HCT116 (cell line): Measurements from ENCODE around the gene VAMP1.

ENCODE experiments used
- ATF3 ChIP-seq: IDR thresholded peaks from 2 replicates; pipeline ENCODE4 v1.6.1; 2012
- CTCF ChIP-seq, 3 experiments: fragments of 200-600 bp in 1 of 3; sonication (generic) in 1 of 3; IDR thresholded peaks in 2 of 3; conservative IDR thresholded peaks in 1 of 3; 2 replicates each; pipeline ENCODE4 v1.5.1; 2012 to 2017; ENCODE audit warnings: low read depth in 2 of 3, low read length in 2 of 3, antibody characterized with exemption in 1 of 3, borderline replicate concordance in 1 of 3, control low read depth in 1 of 3, mild to moderate bottlenecking in 1 of 3, mixed read lengths in 1 of 3, mixed run types in 1 of 3, moderate library complexity in 1 of 3; ENCODE audit not compliant: insufficient read depth in 1 of 3
- MAX ChIP-seq: IDR thresholded peaks from 2 replicates; pipeline ENCODE4 v1.6.1; 2012
- RAD21 ChIP-seq: IDR thresholded peaks from 2 replicates; pipeline ENCODE4 v1.6.1; 2012; ENCODE audit warnings: low read depth, mild to moderate bottlenecking
- REST ChIP-seq: IDR thresholded peaks from 2 replicates; pipeline ENCODE4 v1.6.1; 2012; ENCODE audit warnings: low read depth
- YY1 ChIP-seq: IDR thresholded peaks from 2 replicates; pipeline ENCODE4 v1.6.1; 2011; ENCODE audit warnings: low read length, low read depth, moderate library complexity, mild to moderate bottlenecking; ENCODE audit not compliant: insufficient replicate concordance; ENCODE audit errors: extremely low read depth

DNA sequence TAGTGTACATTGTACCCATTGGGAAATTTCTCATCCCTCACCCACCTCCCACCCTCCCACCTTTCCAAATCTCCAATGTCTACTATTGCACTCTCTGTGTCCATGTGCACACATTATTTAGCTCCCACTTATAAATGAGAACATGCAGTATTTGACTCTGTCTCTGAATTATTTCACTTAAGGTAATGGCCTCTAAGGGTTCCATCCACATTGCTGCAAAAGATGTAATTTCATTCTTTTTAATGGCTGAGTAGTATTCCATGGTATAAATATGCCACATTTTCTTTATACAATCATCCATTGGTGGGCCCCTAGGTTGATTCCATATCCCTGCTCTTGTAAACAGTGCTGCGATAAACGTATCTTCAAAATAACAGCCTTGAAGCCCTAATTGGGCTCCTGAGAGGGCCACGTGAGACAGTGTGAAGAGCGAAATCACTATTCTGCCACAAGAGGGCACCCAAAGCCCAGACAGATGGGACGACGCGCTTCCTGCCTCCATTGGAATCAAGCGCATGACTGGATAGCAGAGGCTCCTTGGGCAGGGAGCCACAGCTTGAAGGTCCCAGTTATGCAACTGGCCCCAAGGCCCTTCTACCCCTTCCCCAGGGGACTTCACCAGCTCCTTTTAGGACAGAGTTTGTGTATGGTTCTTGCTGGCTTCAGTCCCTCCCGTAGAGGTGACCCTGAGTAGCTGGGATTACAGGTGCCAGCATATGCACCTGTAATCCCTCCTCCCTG, 47.0 kb downstream of the VAMP1 start:
- TF ChIP-seq ATF3 (no peak), MAX (peak; percentile 99), CTCF (IDR thresholded peaks at IDR 0.05 in 2 of 3, conservative IDR thresholded peaks at IDR 0.05 in 1 of 3; ENCODE audit: borderline replicate concordance in 1 of 3, insufficient read depth in 1 of 3, low read depth in 2 of 3, low read length in 2 of 3) (peak; percentile 78 to 90 (median 90)), YY1 (peak; percentile 56), RAD21 (peak; percentile 97), REST (no peak)
